ENCODE data around the gene NRL.

The NRL gene

GRCh38 chr14:24114532-24115421, at the start of gene NRL, which contains the start of gene DCAF11:
Gene NRL, minus strand, starts transcription at chr14:24114949. Its CDS starts 32,101 bp downstream, at chr14:24082848.
Gene DCAF11, plus strand, starts transcription at chr14:24114777. Its CDS starts 818 bp downstream, at chr14:24115595.
- peak; percentile 100 for DNase-seq (ENCODE audit: low read depth, low spot score)

- DNase-seq (ENCODE audit: low read depth, low spot score), result no peak
Observed at GRCh38 chr14:24162093-24162492, 47.3 kb upstream of the NRL start.

GRCh38 chr14:24160850-24161804, 46.4 kb upstream of the NRL start, which contains the start of gene IRF9:
Gene IRF9, plus strand, starts transcription at chr14:24161265. Its CDS starts 880 bp downstream, at chr14:24162145.
- DNase-seq (ENCODE audit: low read depth, low spot score), result peak; percentile 98

GRCh38 chr14:24160499-24160849, 45.7 kb upstream of the NRL start:
- no peak for DNase-seq (ENCODE audit: low read depth, low spot score)

- no peak for DNase-seq (ENCODE audit: low read depth, low spot score)
Observed at GRCh38 chr14:24159777-24160498, 45.2 kb upstream of the NRL start.

GRCh38 chr14:24157331-24157730, 42.6 kb upstream of the NRL start:
- DNase-seq (ENCODE audit: low read depth, low spot score), result no peak

GRCh38 chr14:24156840-24157239, 42.1 kb upstream of the NRL start:
- DNase-seq (ENCODE audit: low read depth, low spot score), result no peak

GRCh38 chr14:24155100-24155499, 40.4 kb upstream of the NRL start:
- no peak for DNase-seq (ENCODE audit: low read depth, low spot score)

GRCh38 chr14:24151404-24152080, 36.8 kb upstream of the NRL start:
- no peak for DNase-seq (ENCODE audit: low read depth, low spot score)

- no peak for DNase-seq (ENCODE audit: low read depth, low spot score)
Observed at GRCh38 chr14:24150993-24151392, 36.2 kb upstream of the NRL start.

- no peak for DNase-seq (ENCODE audit: low read depth, low spot score)
Observed at GRCh38 chr14:24150567-24150966, 35.8 kb upstream of the NRL start.

- DNase-seq (ENCODE audit: low read depth, low spot score), result no peak
Observed at GRCh38 chr14:24150061-24150460, 35.3 kb upstream of the NRL start.

- DNase-seq (ENCODE audit: low read depth, low spot score), result no peak
Observed at GRCh38 chr14:24149302-24149969, 34.7 kb upstream of the NRL start.

GRCh38 chr14:24147761-24148428, 33.1 kb upstream of the NRL start:
- DNase-seq (ENCODE audit: low read depth, low spot score), result peak; percentile 36

GRCh38 chr14:24146978-24147760, 32.4 kb upstream of the NRL start, which contains the start of gene RNF31:
Gene RNF31, plus strand, starts transcription at chr14:24147498. Its CDS starts 201 bp downstream, at chr14:24147699.
- DNase-seq (ENCODE audit: low read depth, low spot score), result peak; percentile 99

- DNase-seq (ENCODE audit: low read depth, low spot score), result peak; percentile 98
Observed at GRCh38 chr14:24146453-24146977, 31.8 kb upstream of the NRL start, which contains the start of gene PSME2. Gene PSME2, minus strand, starts transcription at chr14:24146610. Its CDS starts 29 bp downstream, at chr14:24146581.

GRCh38 chr14:24145690-24146452, 31.1 kb upstream of the NRL start:
- peak; percentile 40 for DNase-seq (ENCODE audit: low read depth, low spot score)

GRCh38 chr14:24145219-24145618, 30.5 kb upstream of the NRL start:
- DNase-seq (ENCODE audit: low read depth, low spot score), result no peak

All from astrocyte of the hippocampus (primary cell).